ENCODE measurements around the gene COL24A1. TPM values are rescaled to one million over a fixed set of nuclear protein-coding genes. Genes with fewer than 3 reads are reported as not detected.

COL24A1 gene
- total RNA-seq, 1 donor from 2014 or later = 0.11 TPM

DNA sequence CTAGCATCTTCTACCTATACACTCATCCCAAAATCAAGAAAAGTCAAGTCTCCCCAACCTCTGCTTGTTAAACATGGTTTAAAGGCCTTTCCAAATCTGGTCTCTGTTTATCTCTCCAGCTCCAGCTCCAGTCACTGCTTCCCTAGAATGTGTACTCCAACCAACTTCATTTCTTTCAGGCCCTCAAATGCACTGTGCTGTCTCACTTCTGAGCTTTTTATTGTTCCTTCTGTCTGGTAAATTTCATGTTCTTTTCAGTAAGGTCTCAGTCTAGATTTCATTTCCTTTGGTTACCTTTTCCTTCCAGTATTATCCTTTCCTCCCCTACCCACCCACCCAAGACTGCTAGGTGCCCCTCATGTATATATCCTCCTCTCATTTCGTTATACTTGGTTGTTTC is 3.7 kb downstream of the COL24A1 start:
- Histone ChIP-seq H3K4me1 (peaks cover 0 to 4% of the 10 kb centered on the region in 2 donors), H3K27ac (no peak overlapping the region), H3K27me3 (no peaks in the 10 kb centered on the region), H3K4me3 (no peak overlapping the region), H3K9me3 (no peaks in the 10 kb centered on the region), H3K36me3 (no peaks in the 10 kb centered on the region)
- TF ChIP-seq, protein P1, sequence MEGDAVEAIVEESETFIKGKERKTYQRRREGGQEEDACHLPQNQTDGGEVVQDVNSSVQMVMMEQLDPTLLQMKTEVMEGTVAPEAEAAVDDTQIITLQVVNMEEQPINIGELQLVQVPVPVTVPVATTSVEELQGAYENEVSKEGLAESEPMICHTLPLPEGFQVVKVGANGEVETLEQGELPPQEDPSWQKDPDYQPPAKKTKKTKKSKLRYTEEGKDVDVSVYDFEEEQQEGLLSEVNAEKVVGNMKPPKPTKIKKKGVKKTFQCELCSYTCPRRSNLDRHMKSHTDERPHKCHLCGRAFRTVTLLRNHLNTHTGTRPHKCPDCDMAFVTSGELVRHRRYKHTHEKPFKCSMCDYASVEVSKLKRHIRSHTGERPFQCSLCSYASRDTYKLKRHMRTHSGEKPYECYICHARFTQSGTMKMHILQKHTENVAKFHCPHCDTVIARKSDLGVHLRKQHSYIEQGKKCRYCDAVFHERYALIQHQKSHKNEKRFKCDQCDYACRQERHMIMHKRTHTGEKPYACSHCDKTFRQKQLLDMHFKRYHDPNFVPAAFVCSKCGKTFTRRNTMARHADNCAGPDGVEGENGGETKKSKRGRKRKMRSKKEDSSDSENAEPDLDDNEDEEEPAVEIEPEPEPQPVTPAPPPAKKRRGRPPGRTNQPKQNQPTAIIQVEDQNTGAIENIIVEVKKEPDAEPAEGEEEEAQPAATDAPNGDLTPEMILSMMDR (IDR thresholded peaks at IDR 0.05) = no peak
- intact Hi-C loops (cut with DNase I) = no loop called here
- no peak for DNase-seq (ENCODE audit: low spot score in 2 of 2)

DNA sequence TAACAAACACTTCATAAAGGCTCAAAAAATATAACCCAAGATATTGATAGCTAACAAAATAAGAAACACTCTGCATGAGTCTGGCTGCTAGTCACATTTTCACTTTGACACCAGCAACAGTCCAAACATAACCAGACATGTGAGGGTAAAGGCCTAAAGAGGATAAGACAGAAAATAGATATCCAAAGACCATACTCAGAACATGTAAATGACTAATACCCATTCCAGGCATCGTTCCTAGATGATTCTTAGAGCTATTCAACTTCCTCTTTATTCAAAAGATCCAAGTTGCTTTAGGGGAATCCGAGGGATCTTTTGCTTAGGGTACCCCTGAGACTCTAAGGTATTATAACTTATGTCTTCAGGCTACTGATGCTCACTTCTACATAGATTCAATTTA is 5.1 kb downstream of the COL24A1 start:
- intact Hi-C loops (cut with DNase I) = no loop called here
- peaks cover 0 to 4% of the 10 kb centered on the region in 2 donors for H3K4me1 ChIP-seq
- no peaks in the 10 kb centered on the region for H3K9me3 ChIP-seq
- no peaks in the 10 kb centered on the region for H3K27me3 ChIP-seq
- no peak overlapping the region for H3K27ac ChIP-seq
- TF ChIP-seq, protein P1 (IDR thresholded peaks at IDR 0.05) = no peak
- no peaks in the 10 kb centered on the region for H3K36me3 ChIP-seq
- no peak overlapping the region for H3K4me3 ChIP-seq
- no peak for DNase-seq (ENCODE audit: low spot score in 2 of 2)

DNA sequence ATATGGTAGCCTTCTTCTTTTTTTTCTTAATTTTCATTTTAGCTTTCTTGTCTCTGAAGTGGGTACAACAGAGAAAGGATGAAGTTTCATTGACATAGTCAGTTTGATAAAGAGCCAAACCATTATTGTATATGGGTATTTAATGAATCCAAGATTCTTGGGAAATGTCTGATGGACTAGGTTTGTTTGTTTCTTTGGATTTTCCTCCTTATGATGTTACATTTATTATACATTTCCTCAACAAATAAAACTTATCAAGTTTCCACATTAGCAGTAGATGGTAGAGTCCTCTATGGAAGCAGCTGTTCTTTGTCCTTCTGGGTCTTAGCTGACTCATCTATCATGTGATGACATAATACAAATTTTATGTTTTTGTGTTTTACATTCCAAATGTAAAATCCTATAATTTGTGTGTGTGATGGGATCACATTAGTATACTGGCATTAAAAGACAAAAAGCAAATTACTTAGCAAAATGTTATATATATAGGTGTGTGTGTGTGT is 6.0 kb downstream of the COL24A1 start:
- DNase-seq (ENCODE audit: low spot score in 2 of 2) = no peak
- H3K27ac ChIP-seq = no peak overlapping the region
- H3K27me3 ChIP-seq = no peaks in the 10 kb centered on the region
- no peak overlapping the region for H3K4me3 ChIP-seq
- H3K9me3 ChIP-seq = no peaks in the 10 kb centered on the region
- TF ChIP-seq, protein P1 (IDR thresholded peaks at IDR 0.05) = no peak
- intact Hi-C loops (cut with DNase I) = no loop called here
- peaks cover 0 to 3% of the 10 kb centered on the region in 2 donors for H3K4me1 ChIP-seq
- no peaks in the 10 kb centered on the region for H3K36me3 ChIP-seq

DNA sequence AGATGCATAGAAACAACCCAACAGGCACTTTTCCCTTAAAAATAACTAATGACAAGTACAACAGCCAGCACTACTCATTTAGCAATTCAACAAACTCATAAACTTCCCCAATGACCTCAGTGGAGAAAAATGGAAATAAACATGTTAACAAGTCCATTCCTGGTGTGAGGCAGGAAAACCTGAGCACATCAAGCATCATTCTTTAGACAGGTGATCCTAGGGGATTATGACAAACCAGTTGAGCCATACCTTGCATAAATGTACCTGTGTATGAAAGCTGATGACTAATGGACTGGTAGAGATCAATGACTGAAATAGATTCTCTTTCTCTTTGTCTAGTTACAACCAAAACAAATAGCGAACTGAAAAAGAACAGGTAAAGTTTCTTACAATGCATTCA is 7.0 kb downstream of the COL24A1 start:
- no peak overlapping the region for H3K4me3 ChIP-seq
- DNase-seq (ENCODE audit: low spot score in 2 of 2) = no peak
- no peak overlapping the region for H3K27ac ChIP-seq
- intact Hi-C loops (cut with DNase I) = no loop called here
- H3K27me3 ChIP-seq = no peaks in the 10 kb centered on the region
- H3K4me1 ChIP-seq = no peaks in the 10 kb centered on the region
- no peaks in the 10 kb centered on the region for H3K9me3 ChIP-seq
- TF ChIP-seq, protein P1 (IDR thresholded peaks at IDR 0.05) = no peak
- no peaks in the 10 kb centered on the region for H3K36me3 ChIP-seq

DNA sequence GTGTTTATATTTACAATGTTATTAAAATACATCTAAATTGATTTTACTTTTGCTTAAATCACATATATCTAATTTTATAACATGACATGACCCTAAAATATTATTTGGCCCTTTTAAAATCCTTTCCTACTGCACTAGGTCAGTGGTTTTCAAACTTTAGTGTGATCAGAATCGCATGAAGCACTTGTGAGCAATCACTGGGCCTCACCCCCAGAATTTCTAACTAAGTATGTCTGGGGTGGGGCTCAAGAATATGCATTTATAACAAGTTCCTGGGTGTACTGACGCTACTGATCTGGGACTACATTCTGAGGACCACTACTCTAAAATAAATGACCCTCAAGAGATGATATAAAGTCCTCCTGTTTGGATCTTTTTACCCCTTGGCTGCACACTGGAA is 8.8 kb downstream of the COL24A1 start:
- no peak overlapping the region for H3K4me3 ChIP-seq
- no peaks in the 10 kb centered on the region for H3K36me3 ChIP-seq
- H3K27ac ChIP-seq = no peak overlapping the region
- no peaks in the 10 kb centered on the region for H3K4me1 ChIP-seq
- intact Hi-C loops (cut with DNase I) = no loop called here
- TF ChIP-seq, protein P1 (IDR thresholded peaks at IDR 0.05) = no peak
- H3K9me3 ChIP-seq = no peaks in the 10 kb centered on the region
- no peak for DNase-seq (ENCODE audit: low spot score in 2 of 2)
- no peaks in the 10 kb centered on the region for H3K27me3 ChIP-seq

DNA sequence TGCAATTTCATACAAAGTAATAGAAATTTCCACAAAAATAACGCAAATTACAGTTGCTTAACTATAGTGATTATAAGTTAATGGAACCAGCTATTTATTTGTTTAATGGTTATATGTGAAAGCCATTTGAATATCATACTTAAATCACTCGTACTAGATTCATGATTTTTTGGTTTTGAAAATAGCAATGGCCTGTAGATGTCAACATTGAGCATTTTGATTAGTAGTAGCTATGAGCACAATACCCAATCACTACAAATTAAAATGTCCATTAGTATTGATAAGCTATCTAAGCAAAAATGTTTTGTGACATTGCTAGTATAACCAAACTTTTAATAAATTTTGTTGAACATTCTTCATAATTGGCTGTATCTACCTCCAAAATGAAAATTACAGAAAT is 10.0 kb downstream of the COL24A1 start:
- Histone ChIP-seq H3K4me3 (no peak overlapping the region), H3K27me3 (no peaks in the 10 kb centered on the region), H3K9me3 (no peaks in the 10 kb centered on the region), H3K4me1 (no peaks in the 10 kb centered on the region), H3K36me3 (no peaks in the 10 kb centered on the region), H3K27ac (no peak overlapping the region)
- intact Hi-C loops (cut with DNase I) = no loop called here
- TF ChIP-seq, protein P1 (IDR thresholded peaks at IDR 0.05) = no peak
- no peak for DNase-seq (ENCODE audit: low spot score in 2 of 2)
